Measurements from ENCODE around the gene RBM12. TPM values are rescaled to one million over a fixed set of nuclear protein-coding genes. Genes with fewer than 3 reads are reported as not detected.

RBM12 gene
- total and polyA plus RNA-seq, 2 of the 8 experiments (the other 6 are each of a cell fraction or from before 2014, with no cell fraction given), result 187 to 214 TPM

DNA sequence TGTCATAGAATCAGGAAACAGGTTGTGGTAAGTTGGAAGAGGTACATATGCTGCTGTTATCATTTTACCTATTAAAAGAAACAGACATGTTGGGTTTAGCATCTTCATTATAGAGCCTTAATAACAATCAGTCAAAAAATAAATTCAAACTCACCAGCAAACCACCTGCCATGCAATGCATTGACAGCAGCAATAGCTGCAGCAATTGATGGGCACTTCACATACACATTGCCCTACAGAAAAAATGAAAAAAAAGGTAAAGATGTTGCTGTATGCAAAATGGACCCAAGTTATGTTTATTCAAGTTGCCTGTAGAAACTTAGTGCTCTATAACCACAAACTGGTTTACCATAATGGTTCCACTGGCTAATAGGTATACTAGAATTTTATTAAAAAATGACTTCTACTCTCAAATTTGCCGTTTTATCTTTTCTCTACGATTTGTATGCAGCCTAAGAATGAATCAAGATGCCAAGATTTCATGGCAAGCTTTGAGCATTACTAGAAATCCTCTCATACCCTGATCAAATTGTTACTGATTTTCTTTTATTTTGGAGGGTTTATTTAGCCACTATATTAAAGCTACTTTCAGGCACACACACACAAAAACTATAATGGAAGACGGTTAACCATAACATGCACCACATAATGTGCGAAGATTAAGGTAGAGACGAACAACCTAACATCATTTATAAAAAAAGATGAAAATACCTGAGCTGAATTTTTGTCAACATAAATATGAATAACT, 40.0 kb upstream of the RBM12 start:
- Histone ChIP-seq H3K23ac (ENCODE audit: insufficient read length) (no peak overlapping the region), H3K4me1 (replicated peaks in 1 of 4; ENCODE audit: control insufficient read depth in 3 of 4, insufficient read depth in 4 of 4, low read length in 3 of 4) (peaks cover 0 to 2% (median 0%) of the 10 kb centered on the region in 4 experiments; a peak in 1 of 7 replicates), H3K27me3 (replicated peaks in 1 of 4; ENCODE audit: control insufficient read depth in 3 of 4, extremely low read depth in 1 of 4, insufficient read depth in 3 of 4, low read length in 3 of 4) (no peaks in the 10 kb centered on the region), H3K36me3 (ENCODE audit: control insufficient read depth in 2 of 4, insufficient read depth in 4 of 4, low read length in 3 of 4) (peaks cover 18 to 78% (median 50%) of the 10 kb centered on the region in 4 experiments), H3K18ac (ENCODE audit: extremely low read depth, low read length) (no peak overlapping the region), H2AFZ (ENCODE audit: low read length) (no peak overlapping the region), H2BK5ac (ENCODE audit: low read depth, low read length) (no peak overlapping the region), H3K23me2 (ENCODE audit: low read depth, low read length) (0 out of 2 replicates have a peak, but pooled peaks cover 3% of the 10 kb centered on the region), H3K27ac (ENCODE audit: low read depth, low read length) (no peak overlapping the region), H3K4me3 (ENCODE audit: extremely low read depth in 1 of 4, insufficient read depth in 2 of 4, low read depth in 3 of 4, low read length in 4 of 4) (no peak overlapping the region), H4K91ac (replicated peaks; ENCODE audit: insufficient read length, low read length) (no peak overlapping the region), H4K20me1 (replicated peaks in 1 of 2; ENCODE audit: control insufficient read depth in 1 of 2, insufficient read depth in 2 of 2, low read length in 2 of 2) (peaks cover 3 to 8% of the 10 kb centered on the region in 2 experiments), H3K56ac (replicated peaks; ENCODE audit: insufficient read length, low read depth, low read length) (no peak overlapping the region), H2BK20ac (ENCODE audit: low read length) (no peak overlapping the region), H3K4me2 (ENCODE audit: insufficient read depth in 1 of 2, low read depth in 2 of 2, low read length in 2 of 2) (no peak overlapping the region), H2BK15ac (ENCODE audit: low read length) (no peak overlapping the region), H3K4ac (replicated peaks; ENCODE audit: insufficient read length, low read depth, low read length) (no peak overlapping the region), H3K79me2 (ENCODE audit: control insufficient read depth in 1 of 2, insufficient read depth in 2 of 2, low read length in 2 of 2) (peaks cover 0 to 15% of the 10 kb centered on the region in 2 experiments; a peak in 2 of 4 replicates), H3K14ac (ENCODE audit: insufficient read length) (no peak overlapping the region), H3K9me3 (ENCODE audit: insufficient read depth in 2 of 2, low read depth in 1 of 2, low read length in 1 of 2) (no peaks in the 10 kb centered on the region), H4K8ac (ENCODE audit: extremely low read depth, insufficient read depth, low read length) (no peak overlapping the region; the same call in 1 of the 2 replicates), H3K79me1 (ENCODE audit: low read depth, low read length) (no peaks in the 10 kb centered on the region), H4K5ac (ENCODE audit: insufficient read length, low read depth, low read length) (no peak overlapping the region), H3K9ac (replicated peaks in 1 of 4; ENCODE audit: extremely low read depth in 1 of 4, low read depth in 3 of 4, low read length in 3 of 4) (no peak overlapping the region), H2AK5ac (ENCODE audit: low read depth, low read length) (no peak overlapping the region), H2BK120ac (replicated peaks; ENCODE audit: low read depth, low read length) (no peak overlapping the region), H2BK12ac (ENCODE audit: low read depth, low read length) (no peak overlapping the region)
- DNase-seq (ENCODE audit: low read depth in 1 of 2, low spot score in 2 of 2) (no peak), FAIRE-seq (no peak)
- TF ChIP-seq BACH1 (IDR thresholded peaks at IDR 0.05; ENCODE audit: low read length), result no peak
- TF ChIP-seq SAP30 (IDR thresholded peaks at IDR 0.05; ENCODE audit: insufficient read depth, insufficient replicate concordance, low read length), result no peak
- TF ChIP-seq, protein P1, sequence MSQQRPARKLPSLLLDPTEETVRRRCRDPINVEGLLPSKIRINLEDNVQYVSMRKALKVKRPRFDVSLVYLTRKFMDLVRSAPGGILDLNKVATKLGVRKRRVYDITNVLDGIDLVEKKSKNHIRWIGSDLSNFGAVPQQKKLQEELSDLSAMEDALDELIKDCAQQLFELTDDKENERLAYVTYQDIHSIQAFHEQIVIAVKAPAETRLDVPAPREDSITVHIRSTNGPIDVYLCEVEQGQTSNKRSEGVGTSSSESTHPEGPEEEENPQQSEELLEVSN (IDR thresholded peaks at IDR 0.05), result no peak
- no peak for TF ChIP-seq KDM5A (IDR thresholded peaks at IDR 0.05; ENCODE audit: low read length)
- no peak for TF ChIP-seq ASH2L (IDR thresholded peaks at IDR 0.05; ENCODE audit: low read length)
- WGBS, 2 experiments (ENCODE audit: extremely low coverage in 1 of 2, insufficient coverage in 1 of 2, insufficient read length in 1 of 2, insufficient replicate concordance in 2 of 2, low coverage in 1 of 2, low lambda C conversion rate in 2 of 2, missing lambda C conversion rate in 1 of 2), result 96% methylated on average over 5 of the region's 5 CpGs; no CpG with 5 or more reads in 1 of the 2 experiments
- ChIA-PET CTCF (ENCODE audit: partially characterized antibody) (interaction anchor here (0.9 kb wide), 1 partner anchor 193 kb away, joined by 4 read pairs; no protein-coding TSS in a partner anchor), POLR2A (ENCODE audit: partially characterized antibody) (interaction anchor here (1.1 to 40.1 kb wide), 3 partner anchors 9 to 174 kb away, joined by 3 to 2341 read pairs (median 4); partner anchors contain the start of gene RBM39)
